Fibroblast of lung (primary cell): ENCODE results near the gene PCDH9. TPM values are rescaled to one million over a fixed set of nuclear protein-coding genes. Genes with fewer than 3 reads are reported as not detected.
A peak's percentile ranks its signal among the peaks of the same experiment; 100 is the strongest.

Experiments used
- DNase-seq, 2 donors: peaks; one replicate each; pipeline versions ENCODE4 v3.0.0 to v3.0.0-alpha.2; 2010; ENCODE audit warnings: low read depth in 2 of 2
- H2AFZ ChIP-seq: 2 replicates; pipeline ENCODE4 v1.5.1; 2012; ENCODE audit warnings: low read length, control low read depth, inconsistent platforms
- H3K27ac ChIP-seq: 2 replicates; pipeline ENCODE4 v1.5.1; 2011; ENCODE audit warnings: low read length, control low read depth; ENCODE audit not compliant: insufficient read depth
- H3K27me3 ChIP-seq: 2 replicates; pipeline ENCODE4 v1.5.1; 2011; ENCODE audit warnings: mild to moderate bottlenecking, low read length; ENCODE audit not compliant: control insufficient read depth, insufficient read depth
- H3K36me3 ChIP-seq: 2 replicates; pipeline ENCODE4 v1.5.1; 2011; ENCODE audit warnings: low read length; ENCODE audit not compliant: control insufficient read depth, insufficient read depth
- H3K4me1 ChIP-seq: 2 replicates; pipeline ENCODE4 v1.5.1; 2011; ENCODE audit warnings: low read length; ENCODE audit not compliant: control insufficient read depth, insufficient read depth; ENCODE audit errors: extremely low read depth
- H3K4me2 ChIP-seq: 2 replicates; pipeline ENCODE4 v1.5.1; 2011; ENCODE audit warnings: low read length, control low read depth; ENCODE audit not compliant: insufficient read depth; ENCODE audit errors: extremely low read depth
- H3K4me3 ChIP-seq, 4 experiments: fragments of 200-600 bp in 1 of 4; sonication (generic) in 1 of 4; replicated peaks in 1 of 4; 2 replicates each; pipeline ENCODE4 v1.5.1; 2011 to 2016; ENCODE audit warnings: low read length in 4 of 4, low read depth in 3 of 4, mild to moderate bottlenecking in 3 of 4, control low read depth in 2 of 4, inconsistent platforms in 1 of 4, mixed read lengths in 1 of 4; ENCODE audit not compliant: insufficient read depth in 1 of 4; ENCODE audit errors: control extremely low read depth in 1 of 4
- H3K79me2 ChIP-seq: 2 replicates; pipeline ENCODE4 v1.5.1; 2012; ENCODE audit warnings: mild to moderate bottlenecking, low read length, inconsistent platforms; ENCODE audit not compliant: control insufficient read depth, insufficient read depth
- H3K9ac ChIP-seq: 2 replicates; pipeline ENCODE4 v1.5.1; 2011; ENCODE audit warnings: mild to moderate bottlenecking, low read length, control low read depth; ENCODE audit not compliant: insufficient read depth
- H3K9me3 ChIP-seq: 2 replicates; pipeline ENCODE4 v1.5.1; 2012; ENCODE audit warnings: low read depth, low read length; ENCODE audit not compliant: control insufficient read depth, insufficient read depth
- H4K20me1 ChIP-seq: 2 replicates; pipeline ENCODE4 v1.5.1; 2011; ENCODE audit warnings: low read length; ENCODE audit not compliant: control insufficient read depth, insufficient read depth; ENCODE audit errors: extremely low read depth
- EZH2 ChIP-seq: IDR thresholded peaks from 2 replicates; pipeline ENCODE4 v1.5.1; 2012; ENCODE audit warnings: low read length, control low read depth, mild to moderate bottlenecking; ENCODE audit errors: missing control alignments
- polyA plus RNA-seq, 2 donors: library from polyadenylated mRNA; depleted of rRNA in 1 of 2; stranded (reverse) in 1 of 2; unstranded in 1 of 2; fragments of >200 nt; gene quantifications; 2 replicates each; pipeline ENCODE4 v1.2.1, GENCODE V29; 2011 to 2012; ENCODE audit warnings: missing spikeins in 1 of 2
- total RNA-seq: library from RNA; depleted of rRNA; stranded (reverse); fragments of >200 nt; gene quantifications from 2 replicates; pipeline ENCODE4 v1.2.1, GENCODE V29; 2014
- TF ChIP-seq, protein P1 (sequence below), 2 donors: IDR thresholded peaks in 1 of 2; conservative IDR thresholded peaks in 1 of 2; 1 replicate in 1 of 2; 2 replicates in 1 of 2; pipeline ENCODE4 v1.5.1; 2011 to 2012; ENCODE audit warnings: low read length in 2 of 2, control low read depth in 1 of 2, inconsistent platforms in 1 of 2, low read depth in 1 of 2, mild to moderate bottlenecking in 1 of 2

PCDH9 gene
- total and polyA plus RNA-seq, 2 donors (not counting 1 experiment from before 2014, with no cell fraction given): 0.50 to 0.67 TPM

DNA sequence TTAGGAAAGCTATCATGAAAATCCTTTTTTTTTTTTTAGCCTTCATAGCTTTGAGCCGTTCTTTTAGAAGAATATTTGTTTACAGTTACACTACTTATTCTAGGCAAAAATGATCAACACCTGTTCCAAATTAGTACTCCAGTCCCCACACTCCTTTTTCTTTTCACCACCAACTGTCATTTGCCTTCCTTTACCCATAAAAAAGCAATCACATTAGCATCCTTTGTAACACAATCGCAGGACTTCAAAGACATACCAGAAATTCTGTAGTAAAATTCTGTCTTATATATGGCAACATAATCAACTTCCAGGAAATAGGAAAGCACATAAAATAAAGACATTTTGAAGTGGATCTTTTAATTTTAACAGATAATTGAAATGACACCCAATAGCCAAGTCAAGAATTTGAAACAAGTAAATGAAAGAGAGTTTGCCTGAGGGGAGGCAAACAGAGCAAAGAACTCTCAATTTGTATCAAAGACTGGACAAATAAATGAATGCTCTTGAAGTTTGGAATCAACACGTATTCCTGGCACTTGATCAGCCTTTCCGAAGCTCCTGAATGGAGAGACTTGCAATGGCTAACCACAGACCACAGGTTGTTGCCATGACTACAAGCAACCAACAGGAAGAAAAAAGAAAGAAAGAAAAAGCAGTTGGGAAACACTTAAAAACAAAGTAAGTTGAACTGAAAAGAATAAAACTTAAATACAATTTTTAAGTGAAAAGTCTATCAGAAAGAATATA, 206.8 kb downstream of the PCDH9 start:
- no peak overlapping the region for H2AFZ ChIP-seq
- H3K27ac ChIP-seq: no peak overlapping the region

DNA sequence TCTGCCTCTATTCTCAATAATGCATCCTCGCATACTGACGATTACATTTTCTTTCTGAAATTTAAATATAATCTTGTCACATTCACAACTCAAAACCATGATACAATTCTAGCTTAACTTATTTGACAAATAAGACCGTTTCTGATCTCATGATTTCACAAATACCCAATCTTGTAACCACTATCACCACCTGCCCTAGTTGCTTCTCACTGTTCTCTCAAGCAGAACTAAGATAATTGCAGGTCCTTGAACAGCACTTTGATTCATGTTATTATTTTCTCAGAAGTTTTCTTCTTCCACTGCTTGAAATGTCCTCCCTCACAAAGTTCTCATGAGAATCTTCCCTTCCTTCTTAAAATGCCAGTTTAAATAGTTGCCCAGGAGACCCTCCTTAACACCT, 211.4 kb downstream of the PCDH9 start:
- no peak for DNase-seq
- H3K9me3 ChIP-seq: no peaks in the 10 kb centered on the region
- no peaks in the 10 kb centered on the region for H3K79me2 ChIP-seq

More for the DNA sequence above, 206.8 kb downstream of the PCDH9 start:
- peak; percentile 88 to 98 for DNase-seq
- no peaks in the 10 kb centered on the region for H3K4me1 ChIP-seq
- H3K79me2 ChIP-seq: no peaks in the 10 kb centered on the region
- H3K4me2 ChIP-seq: no peak overlapping the region
- no peaks in the 10 kb centered on the region for H3K36me3 ChIP-seq
- H3K9me3 ChIP-seq: no peaks in the 10 kb centered on the region
- no peaks in the 10 kb centered on the region for H3K27me3 ChIP-seq
- H3K4me3 ChIP-seq: peak overlapping the region in 1 of 4 experiments; percentile 10
- H3K9ac ChIP-seq: no peak overlapping the region
- no peaks in the 10 kb centered on the region for H4K20me1 ChIP-seq
- TF ChIP-seq, protein P1, sequence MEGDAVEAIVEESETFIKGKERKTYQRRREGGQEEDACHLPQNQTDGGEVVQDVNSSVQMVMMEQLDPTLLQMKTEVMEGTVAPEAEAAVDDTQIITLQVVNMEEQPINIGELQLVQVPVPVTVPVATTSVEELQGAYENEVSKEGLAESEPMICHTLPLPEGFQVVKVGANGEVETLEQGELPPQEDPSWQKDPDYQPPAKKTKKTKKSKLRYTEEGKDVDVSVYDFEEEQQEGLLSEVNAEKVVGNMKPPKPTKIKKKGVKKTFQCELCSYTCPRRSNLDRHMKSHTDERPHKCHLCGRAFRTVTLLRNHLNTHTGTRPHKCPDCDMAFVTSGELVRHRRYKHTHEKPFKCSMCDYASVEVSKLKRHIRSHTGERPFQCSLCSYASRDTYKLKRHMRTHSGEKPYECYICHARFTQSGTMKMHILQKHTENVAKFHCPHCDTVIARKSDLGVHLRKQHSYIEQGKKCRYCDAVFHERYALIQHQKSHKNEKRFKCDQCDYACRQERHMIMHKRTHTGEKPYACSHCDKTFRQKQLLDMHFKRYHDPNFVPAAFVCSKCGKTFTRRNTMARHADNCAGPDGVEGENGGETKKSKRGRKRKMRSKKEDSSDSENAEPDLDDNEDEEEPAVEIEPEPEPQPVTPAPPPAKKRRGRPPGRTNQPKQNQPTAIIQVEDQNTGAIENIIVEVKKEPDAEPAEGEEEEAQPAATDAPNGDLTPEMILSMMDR (conservative IDR thresholded peaks at IDR 0.05 in 1 of 2, IDR thresholded peaks at IDR 0.05 in 1 of 2; ENCODE audit: low read depth in 1 of 2, low read length in 2 of 2): no peak
- TF ChIP-seq EZH2: no peak

DNA sequence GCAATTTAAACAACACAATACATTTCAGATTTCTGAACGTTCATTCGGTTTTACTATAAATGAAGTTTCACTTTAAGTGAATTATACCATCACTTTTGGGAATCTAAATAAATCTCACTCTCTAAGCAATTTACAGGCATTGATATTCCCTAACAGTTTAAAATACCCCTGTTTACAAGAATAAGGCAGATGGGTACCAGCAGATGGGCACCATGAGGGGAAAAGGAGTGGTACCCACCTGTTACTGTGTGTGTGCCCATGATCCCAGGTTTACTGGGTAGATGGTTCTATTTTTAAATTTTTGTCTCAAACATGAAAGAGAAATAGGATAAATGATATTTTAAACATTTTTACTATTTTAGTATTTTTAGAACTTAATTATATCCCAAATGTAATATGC, 212.9 kb downstream of the PCDH9 start:
- no peaks in the 10 kb centered on the region for H3K4me1 ChIP-seq
- H3K4me2 ChIP-seq: no peak overlapping the region
- H4K20me1 ChIP-seq: no peaks in the 10 kb centered on the region
- no peak overlapping the region for H3K4me3 ChIP-seq
- no peaks in the 10 kb centered on the region for H3K36me3 ChIP-seq
- H2AFZ ChIP-seq: no peak overlapping the region
- no peak overlapping the region for H3K9ac ChIP-seq
- no peaks in the 10 kb centered on the region for H3K27me3 ChIP-seq
- no peaks in the 10 kb centered on the region for H3K9me3 ChIP-seq
- no peak for TF ChIP-seq EZH2
- TF ChIP-seq, protein P1 (conservative IDR thresholded peaks at IDR 0.05 in 1 of 2, IDR thresholded peaks at IDR 0.05 in 1 of 2; ENCODE audit: low read depth in 1 of 2, low read length in 2 of 2): no peak
- no peaks in the 10 kb centered on the region for H3K79me2 ChIP-seq
- no peak for DNase-seq
- H3K27ac ChIP-seq: no peak overlapping the region

More for the DNA sequence above, 211.4 kb downstream of the PCDH9 start:
- no peak overlapping the region for H3K9ac ChIP-seq
- TF ChIP-seq, protein P1 (conservative IDR thresholded peaks at IDR 0.05 in 1 of 2, IDR thresholded peaks at IDR 0.05 in 1 of 2; ENCODE audit: low read depth in 1 of 2, low read length in 2 of 2): no peak
- no peak for TF ChIP-seq EZH2
- no peaks in the 10 kb centered on the region for H3K4me1 ChIP-seq
- H3K27me3 ChIP-seq: no peaks in the 10 kb centered on the region
- H3K4me3 ChIP-seq: no peak overlapping the region
- H3K4me2 ChIP-seq: no peak overlapping the region
- no peaks in the 10 kb centered on the region for H4K20me1 ChIP-seq
- H2AFZ ChIP-seq: no peak overlapping the region
- H3K36me3 ChIP-seq: no peaks in the 10 kb centered on the region
- no peak overlapping the region for H3K27ac ChIP-seq
